Panc1 (cell line): ENCODE measurements around the gene GRK3. TPM values are rescaled to one million over a fixed set of nuclear protein-coding genes. Genes with fewer than 3 reads are reported as not detected.

Experiments
- ATAC-seq: fragments of 200-7000 bp; cut with Tn5 transposase; 2 replicates; pipeline ENCODE4 v1.9.1; 2020; ENCODE audit warnings: mild to moderate bottlenecking, moderate library complexity
- BruUV-seq: library from RNA; stranded (reverse); fragments of 400-500 nt; replicated peaks from 2 replicates; lab custom pipeline; 2021; lab: Mats Ljungman, UMichigan
- CTCF ChIA-PET: fragments of 300-600 bp; sonication (Branson Sonifier 250); formaldehyde crosslinking; loops from one replicate; lab custom pipeline; 2022; ENCODE audit warnings: antibody characterized with exemption; lab: Charles Lee
- POLR2A ChIA-PET: fragments of 300-600 bp; sonication (Branson Sonifier 250); formaldehyde crosslinking; loops from one replicate; lab custom pipeline; 2022; ENCODE audit warnings: antibody characterized with exemption; lab: Charles Lee
- DNase-seq: peaks from one replicate; pipeline ENCODE4 v3.0.0-alpha.2; 2010; ENCODE audit warnings: low read depth, low spot score
- H3K27ac ChIP-seq: 2 replicates; pipeline ENCODE4 v1.5.1; 2011; ENCODE audit warnings: mild to moderate bottlenecking, low read length, inconsistent platforms
- H3K27me3 ChIP-seq: fragments of 200-500 bp; sonication (Bioruptor generic); 2 replicates; pipeline ENCODE4 v1.6.0; 2014; ENCODE audit warnings: low read length, inconsistent platforms; ENCODE audit not compliant: control insufficient read depth, insufficient read depth
- H3K36me3 ChIP-seq: fragments of 200-500 bp; sonication (Bioruptor generic); 2 replicates; pipeline ENCODE4 v1.5.1; 2014; ENCODE audit warnings: inconsistent platforms, mild to moderate bottlenecking, low read length, moderate library complexity; ENCODE audit not compliant: control insufficient read depth, insufficient read depth
- H3K4me1 ChIP-seq: 2 replicates; pipeline ENCODE4 v1.5.1; 2011; ENCODE audit warnings: inconsistent platforms, mild to moderate bottlenecking, low read length, moderate library complexity; ENCODE audit not compliant: control insufficient read depth, insufficient read depth
- H3K4me3 ChIP-seq, 2 experiments: 2 replicates each; pipeline ENCODE4 v1.5.1; 2011 to 2012; ENCODE audit warnings: low read depth in 2 of 2, low read length in 2 of 2, mild to moderate bottlenecking in 2 of 2, inconsistent platforms in 1 of 2, moderate library complexity in 1 of 2
- H3K9me3 ChIP-seq: fragments of 200-500 bp; sonication (Bioruptor generic); 2 replicates; pipeline ENCODE4 v1.5.1; 2014; ENCODE audit warnings: low read depth, mild to moderate bottlenecking, inconsistent platforms, low read length, moderate library complexity; ENCODE audit not compliant: control insufficient read depth, insufficient read depth
- POLR2AphosphoS5 ChIP-seq: IDR thresholded peaks from 2 replicates; pipeline ENCODE4 v1.6.1; 2012; ENCODE audit warnings: mild to moderate bottlenecking, low read depth, low read length, moderate library complexity
- SIN3A ChIP-seq: IDR thresholded peaks from 2 replicates; pipeline ENCODE4 v1.6.1; 2012; ENCODE audit warnings: low read depth, mild to moderate bottlenecking, low read length, moderate library complexity, borderline replicate concordance; ENCODE audit not compliant: insufficient read depth
- TCF7L2 ChIP-seq: IDR thresholded peaks from 2 replicates; pipeline ENCODE4 v1.6.1; 2011; ENCODE audit warnings: mild to moderate bottlenecking, low read depth, low read length, inconsistent platforms
- in situ Hi-C: cut with HindIII; loops from 2 replicates; pipeline ENCODE4 v1.10.0; 2016; ENCODE audit warnings: low sequenced_read_pairs, low pct_unique_long_range_greater_than_20kb
- intact Hi-C: fragments of 100-400 bp; cut with micrococcal nuclease; formaldehyde crosslinking; loops from one replicate; pipeline ENCODE4 v1.10.0; 2022; ENCODE audit not compliant: unreplicated experiment
- total RNA-seq: library from RNA; stranded (reverse); gene quantifications from one replicate; pipeline ENCODE4 v1.2.1, GENCODE V29; 2021; ENCODE audit not compliant: unreplicated experiment
- TF ChIP-seq, protein P1 (sequence below), 2 experiments: IDR thresholded peaks; 2 replicates each; pipeline ENCODE4 v1.6.1; 2011 to 2012; ENCODE audit warnings: low read depth in 2 of 2, control low read depth in 1 of 2, low read length in 1 of 2, mild to moderate bottlenecking in 1 of 2, moderate library complexity in 1 of 2; ENCODE audit not compliant: insufficient read depth in 1 of 2
- TF ChIP-seq, protein P2 (sequence below): fragments of 450-650 bp; IDR thresholded peaks from 2 replicates; pipeline ENCODE4 v1.5.1; 2017; ENCODE audit warnings: mild to moderate bottlenecking

GRK3 gene
- total RNA-seq, 1 experiment from 2014 or later = 12.0 TPM

DNA sequence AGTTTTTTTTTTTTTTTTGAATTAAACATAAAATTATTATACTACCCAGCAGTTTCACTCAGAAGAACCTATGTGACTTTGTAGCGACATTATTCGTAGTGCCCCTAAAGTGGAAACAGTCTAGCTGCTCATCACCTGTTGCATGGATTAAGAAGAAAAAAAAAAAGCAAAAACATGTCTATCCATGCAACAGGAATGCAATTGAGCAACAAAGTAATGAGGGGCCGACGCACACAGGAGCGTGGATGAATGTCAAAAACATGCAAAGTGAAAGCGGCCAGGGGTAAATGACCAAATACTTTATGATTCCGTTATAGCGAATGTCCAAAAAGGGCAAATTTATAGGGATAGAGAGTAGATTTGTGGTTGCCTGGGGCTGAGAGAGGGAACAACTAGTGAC, 193.8 kb downstream of the GRK3 start:
- ATAC-seq (no peak), DNase-seq (no peak)
- intact Hi-C loops = no loop called here
- no peak for TF ChIP-seq TCF7L2
- no peak for TF ChIP-seq SIN3A
- TF ChIP-seq, protein P1, sequence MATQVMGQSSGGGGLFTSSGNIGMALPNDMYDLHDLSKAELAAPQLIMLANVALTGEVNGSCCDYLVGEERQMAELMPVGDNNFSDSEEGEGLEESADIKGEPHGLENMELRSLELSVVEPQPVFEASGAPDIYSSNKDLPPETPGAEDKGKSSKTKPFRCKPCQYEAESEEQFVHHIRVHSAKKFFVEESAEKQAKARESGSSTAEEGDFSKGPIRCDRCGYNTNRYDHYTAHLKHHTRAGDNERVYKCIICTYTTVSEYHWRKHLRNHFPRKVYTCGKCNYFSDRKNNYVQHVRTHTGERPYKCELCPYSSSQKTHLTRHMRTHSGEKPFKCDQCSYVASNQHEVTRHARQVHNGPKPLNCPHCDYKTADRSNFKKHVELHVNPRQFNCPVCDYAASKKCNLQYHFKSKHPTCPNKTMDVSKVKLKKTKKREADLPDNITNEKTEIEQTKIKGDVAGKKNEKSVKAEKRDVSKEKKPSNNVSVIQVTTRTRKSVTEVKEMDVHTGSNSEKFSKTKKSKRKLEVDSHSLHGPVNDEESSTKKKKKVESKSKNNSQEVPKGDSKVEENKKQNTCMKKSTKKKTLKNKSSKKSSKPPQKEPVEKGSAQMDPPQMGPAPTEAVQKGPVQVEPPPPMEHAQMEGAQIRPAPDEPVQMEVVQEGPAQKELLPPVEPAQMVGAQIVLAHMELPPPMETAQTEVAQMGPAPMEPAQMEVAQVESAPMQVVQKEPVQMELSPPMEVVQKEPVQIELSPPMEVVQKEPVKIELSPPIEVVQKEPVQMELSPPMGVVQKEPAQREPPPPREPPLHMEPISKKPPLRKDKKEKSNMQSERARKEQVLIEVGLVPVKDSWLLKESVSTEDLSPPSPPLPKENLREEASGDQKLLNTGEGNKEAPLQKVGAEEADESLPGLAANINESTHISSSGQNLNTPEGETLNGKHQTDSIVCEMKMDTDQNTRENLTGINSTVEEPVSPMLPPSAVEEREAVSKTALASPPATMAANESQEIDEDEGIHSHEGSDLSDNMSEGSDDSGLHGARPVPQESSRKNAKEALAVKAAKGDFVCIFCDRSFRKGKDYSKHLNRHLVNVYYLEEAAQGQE (IDR thresholded peaks at IDR 0.05; ENCODE audit: insufficient read depth in 1 of 2, low read depth in 2 of 2, low read length in 1 of 2) = no peak
- no peak for TF ChIP-seq POLR2AphosphoS5
- TF ChIP-seq, protein P2, sequence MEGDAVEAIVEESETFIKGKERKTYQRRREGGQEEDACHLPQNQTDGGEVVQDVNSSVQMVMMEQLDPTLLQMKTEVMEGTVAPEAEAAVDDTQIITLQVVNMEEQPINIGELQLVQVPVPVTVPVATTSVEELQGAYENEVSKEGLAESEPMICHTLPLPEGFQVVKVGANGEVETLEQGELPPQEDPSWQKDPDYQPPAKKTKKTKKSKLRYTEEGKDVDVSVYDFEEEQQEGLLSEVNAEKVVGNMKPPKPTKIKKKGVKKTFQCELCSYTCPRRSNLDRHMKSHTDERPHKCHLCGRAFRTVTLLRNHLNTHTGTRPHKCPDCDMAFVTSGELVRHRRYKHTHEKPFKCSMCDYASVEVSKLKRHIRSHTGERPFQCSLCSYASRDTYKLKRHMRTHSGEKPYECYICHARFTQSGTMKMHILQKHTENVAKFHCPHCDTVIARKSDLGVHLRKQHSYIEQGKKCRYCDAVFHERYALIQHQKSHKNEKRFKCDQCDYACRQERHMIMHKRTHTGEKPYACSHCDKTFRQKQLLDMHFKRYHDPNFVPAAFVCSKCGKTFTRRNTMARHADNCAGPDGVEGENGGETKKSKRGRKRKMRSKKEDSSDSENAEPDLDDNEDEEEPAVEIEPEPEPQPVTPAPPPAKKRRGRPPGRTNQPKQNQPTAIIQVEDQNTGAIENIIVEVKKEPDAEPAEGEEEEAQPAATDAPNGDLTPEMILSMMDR = no peak
- CTCF ChIA-PET = no interaction called here
- no peak overlapping the region for H3K27ac ChIP-seq
- in situ Hi-C loops = no loop called here
- no peaks in the 10 kb centered on the region for H3K4me1 ChIP-seq
- no peaks in the 10 kb centered on the region for H3K36me3 ChIP-seq
- BruUV-seq = no TSS peak
- H3K4me3 ChIP-seq = no peak overlapping the region
- H3K9me3 ChIP-seq = no peaks in the 10 kb centered on the region
- POLR2A ChIA-PET = no interaction called here
- H3K27me3 ChIP-seq = no peaks in the 10 kb centered on the region

DNA sequence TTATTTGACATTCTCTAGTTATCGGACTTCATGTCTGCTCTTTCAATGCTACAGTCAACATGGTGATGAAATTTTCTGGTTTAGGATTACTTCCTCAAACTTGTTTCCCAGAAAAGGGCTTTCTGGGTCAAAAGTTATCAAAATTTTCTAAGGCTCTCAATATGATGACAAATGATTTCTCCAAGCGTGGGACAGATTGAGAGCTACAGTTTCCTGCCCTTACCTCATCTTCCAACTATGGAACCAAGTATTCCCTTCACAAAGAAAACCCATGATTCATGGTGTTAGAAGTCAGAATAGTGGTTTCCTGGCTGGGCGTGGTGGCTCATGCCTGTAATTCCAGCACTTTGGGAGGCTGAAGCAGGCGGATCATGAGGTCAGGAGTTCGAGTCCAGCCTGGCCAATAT, 195.4 kb downstream of the GRK3 start:
- TF ChIP-seq SIN3A (no peak), POLR2AphosphoS5 (no peak), TCF7L2 (no peak)
- TF ChIP-seq, protein P1 (IDR thresholded peaks at IDR 0.05; ENCODE audit: insufficient read depth in 1 of 2, low read depth in 2 of 2, low read length in 1 of 2) = no peak
- TF ChIP-seq, protein P2 = no peak
- BruUV-seq = no TSS peak
- H3K9me3 ChIP-seq = no peaks in the 10 kb centered on the region
- H3K27me3 ChIP-seq = no peaks in the 10 kb centered on the region
- in situ Hi-C loops = no loop called here
- no peaks in the 10 kb centered on the region for H3K36me3 ChIP-seq
- H3K4me1 ChIP-seq = no peaks in the 10 kb centered on the region
- H3K27ac ChIP-seq = no peak overlapping the region
- CTCF ChIA-PET = no interaction called here
- POLR2A ChIA-PET = no interaction called here
- peak; percentile 22 for DNase-seq
- intact Hi-C loops = no loop called here
- no peak for ATAC-seq
- H3K4me3 ChIP-seq = no peak overlapping the region
